OCI-LY7 (cell line): Measurements from ENCODE around the gene SENP1.

Experiments
- EZH2phosphoT487 ChIP-seq: fragments of 200-600 bp; sonication (generic); IDR thresholded peaks from 2 replicates; pipeline ENCODE4 v1.6.1; 2018; ENCODE audit warnings: low read depth, borderline replicate concordance, mild to moderate bottlenecking, mixed run types, antibody characterized with exemption, low read length, moderate library complexity, mixed read lengths
- TF ChIP-seq, protein P1 (sequence below): fragments of 200-600 bp; sonication (generic); conservative IDR thresholded peaks from 2 replicates; pipeline ENCODE4 v1.5.1; 2014; ENCODE audit warnings: mild to moderate bottlenecking, antibody characterized with exemption, low read length, moderate library complexity, mixed read lengths

GRCh38 chr12:48077111-48077510, 28.8 kb downstream of the SENP1 start:
- TF ChIP-seq, protein P1, sequence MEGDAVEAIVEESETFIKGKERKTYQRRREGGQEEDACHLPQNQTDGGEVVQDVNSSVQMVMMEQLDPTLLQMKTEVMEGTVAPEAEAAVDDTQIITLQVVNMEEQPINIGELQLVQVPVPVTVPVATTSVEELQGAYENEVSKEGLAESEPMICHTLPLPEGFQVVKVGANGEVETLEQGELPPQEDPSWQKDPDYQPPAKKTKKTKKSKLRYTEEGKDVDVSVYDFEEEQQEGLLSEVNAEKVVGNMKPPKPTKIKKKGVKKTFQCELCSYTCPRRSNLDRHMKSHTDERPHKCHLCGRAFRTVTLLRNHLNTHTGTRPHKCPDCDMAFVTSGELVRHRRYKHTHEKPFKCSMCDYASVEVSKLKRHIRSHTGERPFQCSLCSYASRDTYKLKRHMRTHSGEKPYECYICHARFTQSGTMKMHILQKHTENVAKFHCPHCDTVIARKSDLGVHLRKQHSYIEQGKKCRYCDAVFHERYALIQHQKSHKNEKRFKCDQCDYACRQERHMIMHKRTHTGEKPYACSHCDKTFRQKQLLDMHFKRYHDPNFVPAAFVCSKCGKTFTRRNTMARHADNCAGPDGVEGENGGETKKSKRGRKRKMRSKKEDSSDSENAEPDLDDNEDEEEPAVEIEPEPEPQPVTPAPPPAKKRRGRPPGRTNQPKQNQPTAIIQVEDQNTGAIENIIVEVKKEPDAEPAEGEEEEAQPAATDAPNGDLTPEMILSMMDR = no peak
- no peak for TF ChIP-seq EZH2phosphoT487
